HepG2 (cell line): ENCODE results near the gene MTFP1. TPM values are rescaled to one million over a fixed set of nuclear protein-coding genes. Genes with fewer than 3 reads are reported as not detected.
A peak's percentile ranks its signal among the peaks of the same experiment; 100 is the strongest.

Experiments
- ESRRA ChIP-seq: sonication (generic); formaldehyde crosslinking; IDR thresholded peaks from 2 replicates; pipeline ENCODE4 v1.5.1; 2020; ENCODE audit warnings: mild to moderate bottlenecking, low read depth, missing genetic modification reagents
- ETV6 ChIP-seq: sonication (generic); formaldehyde crosslinking; conservative IDR thresholded peaks from 2 replicates; pipeline ENCODE4 v1.4.0; 2020; ENCODE audit warnings: missing genetic modification reagents
- FOXO1 ChIP-seq: sonication (generic); formaldehyde crosslinking; IDR thresholded peaks from 2 replicates; pipeline ENCODE4 v1.4.0; 2020; ENCODE audit warnings: missing genetic modification reagents
- HMGA1 ChIP-seq: sonication (generic); formaldehyde crosslinking; conservative IDR thresholded peaks from 2 replicates; pipeline ENCODE4 v1.4.0; 2020; ENCODE audit warnings: missing genetic modification reagents
- MEF2D ChIP-seq: sonication (generic); formaldehyde crosslinking; IDR thresholded peaks from 2 replicates; pipeline ENCODE4 v1.5.1; 2020; ENCODE audit warnings: mild to moderate bottlenecking, missing genetic modification reagents
- MIER3 ChIP-seq: IDR thresholded peaks from 2 replicates; pipeline ENCODE4 v1.6.1; 2016; ENCODE audit warnings: missing compliant biosample characterization, borderline replicate concordance
- MNT ChIP-seq: fragments of 450-650 bp; IDR thresholded peaks from 2 replicates; pipeline ENCODE4 v1.6.1; 2016
- PAF1 ChIP-seq: IDR thresholded peaks from 2 replicates; pipeline ENCODE4 v1.6.1; 2016; ENCODE audit warnings: missing genetic modification reagents, missing compliant biosample characterization
- PCBP1 ChIP-seq: fragments of 200-400 bp; formaldehyde crosslinking; IDR thresholded peaks from 2 replicates; pipeline ENCODE4 v1.6.1; 2017; ENCODE audit warnings: mild to moderate bottlenecking, low read depth, low read length, borderline replicate concordance
- RARA ChIP-seq: IDR thresholded peaks from 2 replicates; pipeline ENCODE4 v1.6.1; 2016; ENCODE audit warnings: missing genetic modification reagents, missing compliant biosample characterization
- ZNF3 ChIP-seq: IDR thresholded peaks from 2 replicates; pipeline ENCODE4 v1.7.0; 2017; ENCODE audit warnings: inconsistent platforms
- ZNF331 ChIP-seq: sonication (generic); formaldehyde crosslinking; IDR thresholded peaks from 2 replicates; pipeline ENCODE4 v1.4.0; 2020; ENCODE audit warnings: missing genetic modification reagents
- ZNF564 ChIP-seq: sonication (generic); formaldehyde crosslinking; IDR thresholded peaks from 2 replicates; pipeline ENCODE4 v1.8.1; 2023; ENCODE audit warnings: mild to moderate bottlenecking, missing genetic modification reagents
- ZNF570 ChIP-seq: sonication (generic); formaldehyde crosslinking; IDR thresholded peaks from 2 replicates; pipeline ENCODE4 v1.4.0; 2020; ENCODE audit warnings: mild to moderate bottlenecking, missing genetic modification reagents, borderline replicate concordance
- ZNF619 ChIP-seq: sonication (generic); formaldehyde crosslinking; IDR thresholded peaks from 2 replicates; pipeline ENCODE4 v1.4.0; 2020; ENCODE audit warnings: mild to moderate bottlenecking, missing genetic modification reagents
- ZZZ3 ChIP-seq: sonication (generic); formaldehyde crosslinking; IDR thresholded peaks from 2 replicates; pipeline ENCODE4 v1.4.0; 2020; ENCODE audit warnings: missing genetic modification reagents, mild to moderate bottlenecking, borderline replicate concordance
- polyA plus RNA-seq, 8 experiments: library from polyadenylated mRNA; depleted of rRNA in 3 of 8; stranded (reverse) in 7 of 8; unstranded in 1 of 8; fragments of >200 nt; fragmentation: Illumina TruSeq in 4 of 8; extraction: Trizol in 4 of 8; gene quantifications; 2 replicates each; pipeline versions ENCODE4 v1.2.1 to v1.2.3, GENCODE V29; 2011 to 2016; ENCODE audit warnings: low read depth in 4 of 8, missing spikeins in 1 of 8, mixed read lengths in 1 of 8; ENCODE audit not compliant: insufficient read depth in 1 of 8
- total RNA-seq, 5 experiments: library from RNA; depleted of rRNA; stranded (reverse); fragments of >200 nt; fragmentation: Illumina TruSeq; extraction: Trizol; gene quantifications; 2 replicates each; pipeline ENCODE4 v1.2.3, GENCODE V29; 2016; ENCODE audit warnings: low read depth in 1 of 5
- TF ChIP-seq, protein P1 (sequence below): sonication (generic); formaldehyde crosslinking; IDR thresholded peaks from 2 replicates; pipeline ENCODE4 v1.9.0; 2021; ENCODE audit warnings: missing genetic modification reagents, mild to moderate bottlenecking, borderline replicate concordance
- TF ChIP-seq, protein P2 (sequence below): sonication (generic); formaldehyde crosslinking; IDR thresholded peaks from 2 replicates; pipeline ENCODE4 v1.8.0; 2022; ENCODE audit warnings: missing genetic modification reagents, mild to moderate bottlenecking, inconsistent platforms, borderline replicate concordance
- TF ChIP-seq, protein P3 (sequence below): sonication (generic); formaldehyde crosslinking; IDR thresholded peaks from 2 replicates; pipeline ENCODE4 v1.4.0; 2020; ENCODE audit warnings: missing genetic modification reagents
- TF ChIP-seq, protein P4 (sequence below): IDR thresholded peaks from 2 replicates; pipeline ENCODE4 v1.6.1; 2016; ENCODE audit warnings: missing compliant biosample characterization, missing genetic modification reagents, borderline replicate concordance

MTFP1 gene
- total and polyA plus RNA-seq, 2 of the 13 experiments (the other 11 are each of a cell fraction or from before 2014, with no cell fraction given), result 29.5 to 45.6 TPM

DNA sequence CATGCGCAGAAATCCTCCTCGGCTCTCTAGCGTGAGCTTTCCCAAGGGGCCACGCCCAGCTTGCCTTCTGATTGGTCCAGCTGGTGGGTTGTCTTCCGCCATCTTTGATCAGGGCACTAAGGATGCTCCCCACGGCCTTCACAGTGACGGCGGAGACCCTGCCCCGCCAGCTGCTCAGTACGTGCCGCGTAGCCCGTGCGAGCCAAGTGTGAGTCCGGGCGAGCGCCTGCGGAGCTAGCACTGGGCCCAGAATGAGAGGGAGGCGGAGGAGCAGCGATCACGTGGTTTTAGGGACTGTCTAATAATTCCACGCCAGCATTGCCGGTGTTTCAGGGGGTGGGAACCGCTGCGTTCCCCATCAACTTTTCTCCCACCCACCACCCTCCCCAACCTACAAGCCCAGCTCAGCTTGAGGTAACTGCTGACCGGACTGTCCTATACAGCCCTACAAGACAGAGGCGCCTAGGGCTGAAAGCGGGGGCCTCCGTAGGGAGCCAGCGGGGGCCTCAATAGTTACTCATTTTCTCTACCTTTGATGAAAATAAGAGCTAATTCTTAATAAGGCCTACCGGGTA lies 1.5 kb upstream of the MTFP1 start (continued):
- TF ChIP-seq ZNF619 (CRISPR knock-in tag) (no peak), MEF2D (CRISPR knock-in tag) (no peak), ZNF3 (CRISPR knock-in tag) (no peak), FOXO1 (CRISPR knock-in tag) (no peak; the same call in 1 of the 2 replicates), PAF1 (CRISPR knock-in tag) (no peak), ZNF570 (CRISPR knock-in tag) (no peak), MIER3 (CRISPR knock-in tag) (peak; percentile 88; the same call in 1 of the 2 replicates), PCBP1 (no peak), ETV6 (CRISPR knock-in tag) (no peak), ESRRA (CRISPR knock-in tag) (no peak), HMGA1 (CRISPR knock-in tag) (no peak), ZNF564 (CRISPR knock-in tag) (no peak), ZNF331 (CRISPR knock-in tag) (peak; percentile 93; the same call in 1 of the 2 replicates), RARA (CRISPR knock-in tag) (0 out of 2 replicates have a peak, but pooled peaks have one; percentile 32), ZZZ3 (CRISPR knock-in tag) (peak; percentile 17; the same call in 1 of the 2 replicates), MNT (peak; percentile 72)
- TF ChIP-seq, protein P1, sequence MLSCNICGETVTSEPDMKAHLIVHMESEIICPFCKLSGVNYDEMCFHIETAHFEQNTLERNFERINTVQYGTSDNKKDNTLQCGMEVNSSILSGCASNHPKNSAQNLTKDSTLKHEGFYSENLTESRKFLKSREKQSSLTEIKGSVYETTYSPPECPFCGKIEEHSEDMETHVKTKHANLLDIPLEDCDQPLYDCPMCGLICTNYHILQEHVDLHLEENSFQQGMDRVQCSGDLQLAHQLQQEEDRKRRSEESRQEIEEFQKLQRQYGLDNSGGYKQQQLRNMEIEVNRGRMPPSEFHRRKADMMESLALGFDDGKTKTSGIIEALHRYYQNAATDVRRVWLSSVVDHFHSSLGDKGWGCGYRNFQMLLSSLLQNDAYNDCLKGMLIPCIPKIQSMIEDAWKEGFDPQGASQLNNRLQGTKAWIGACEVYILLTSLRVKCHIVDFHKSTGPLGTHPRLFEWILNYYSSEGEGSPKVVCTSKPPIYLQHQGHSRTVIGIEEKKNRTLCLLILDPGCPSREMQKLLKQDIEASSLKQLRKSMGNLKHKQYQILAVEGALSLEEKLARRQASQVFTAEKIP (CRISPR knock-in tag), result no peak
- TF ChIP-seq, protein P2, sequence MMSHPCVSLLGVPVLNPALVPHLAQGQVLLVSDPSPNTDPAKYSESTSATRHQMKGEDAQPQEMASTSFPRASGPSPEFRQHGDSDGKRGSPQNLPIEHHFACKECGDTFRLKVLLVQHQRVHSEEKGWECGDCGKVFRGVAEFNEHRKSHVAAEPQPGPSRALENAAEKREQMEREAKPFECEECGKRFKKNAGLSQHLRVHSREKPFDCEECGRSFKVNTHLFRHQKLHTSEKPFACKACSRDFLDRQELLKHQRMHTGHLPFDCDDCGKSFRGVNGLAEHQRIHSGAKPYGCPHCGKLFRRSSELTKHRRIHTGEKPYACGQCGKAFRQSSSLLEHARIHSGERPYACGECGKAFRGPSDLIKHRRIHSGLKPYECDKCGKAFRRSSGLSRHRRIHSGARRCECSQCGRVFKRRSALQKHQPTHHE, result no peak; the same call in 1 of the 2 replicates
- TF ChIP-seq, protein P3, sequence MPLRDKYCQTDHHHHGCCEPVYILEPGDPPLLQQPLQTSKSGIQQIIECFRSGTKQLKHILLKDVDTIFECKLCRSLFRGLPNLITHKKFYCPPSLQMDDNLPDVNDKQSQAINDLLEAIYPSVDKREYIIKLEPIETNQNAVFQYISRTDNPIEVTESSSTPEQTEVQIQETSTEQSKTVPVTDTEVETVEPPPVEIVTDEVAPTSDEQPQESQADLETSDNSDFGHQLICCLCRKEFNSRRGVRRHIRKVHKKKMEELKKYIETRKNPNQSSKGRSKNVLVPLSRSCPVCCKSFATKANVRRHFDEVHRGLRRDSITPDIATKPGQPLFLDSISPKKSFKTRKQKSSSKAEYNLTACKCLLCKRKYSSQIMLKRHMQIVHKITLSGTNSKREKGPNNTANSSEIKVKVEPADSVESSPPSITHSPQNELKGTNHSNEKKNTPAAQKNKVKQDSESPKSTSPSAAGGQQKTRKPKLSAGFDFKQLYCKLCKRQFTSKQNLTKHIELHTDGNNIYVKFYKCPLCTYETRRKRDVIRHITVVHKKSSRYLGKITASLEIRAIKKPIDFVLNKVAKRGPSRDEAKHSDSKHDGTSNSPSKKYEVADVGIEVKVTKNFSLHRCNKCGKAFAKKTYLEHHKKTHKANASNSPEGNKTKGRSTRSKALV, result 0 out of 2 replicates have a peak, but pooled peaks have one; percentile 31
- TF ChIP-seq, protein P4, sequence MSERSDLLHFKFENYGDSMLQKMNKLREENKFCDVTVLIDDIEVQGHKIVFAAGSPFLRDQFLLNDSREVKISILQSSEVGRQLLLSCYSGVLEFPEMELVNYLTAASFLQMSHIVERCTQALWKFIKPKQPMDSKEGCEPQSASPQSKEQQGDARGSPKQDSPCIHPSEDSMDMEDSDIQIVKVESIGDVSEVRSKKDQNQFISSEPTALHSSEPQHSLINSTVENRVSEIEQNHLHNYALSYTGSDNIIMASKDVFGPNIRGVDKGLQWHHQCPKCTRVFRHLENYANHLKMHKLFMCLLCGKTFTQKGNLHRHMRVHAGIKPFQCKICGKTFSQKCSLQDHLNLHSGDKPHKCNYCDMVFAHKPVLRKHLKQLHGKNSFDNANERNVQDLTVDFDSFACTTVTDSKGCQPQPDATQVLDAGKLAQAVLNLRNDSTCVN (CRISPR knock-in tag), result peak; percentile 45; the same call in 1 of the 2 replicates
